Lower leg skin (tissue), 4 donors: ENCODE data around the gene FARSB. TPM values are rescaled to one million over a fixed set of nuclear protein-coding genes. Genes with fewer than 3 reads are reported as not detected.

Source experiments
- DNase-seq, 2 donors: peaks; one replicate each; pipeline ENCODE4 v3.0.0-alpha.2; 2019; ENCODE audit warnings: low spot score in 2 of 2
- H3K4me3 ChIP-seq: fragments of 200-600 bp; sonication (generic); 2 replicates; pipeline ENCODE4 v1.5.1; 2017; ENCODE audit warnings: mild to moderate bottlenecking, low read depth; ENCODE audit not compliant: poor library complexity, severe bottlenecking
- CTCF ChIP-seq, 3 donors: fragments of 450-650 bp; IDR thresholded peaks; one replicate each; pipeline ENCODE4 v1.5.1; 2016; ENCODE audit warnings: antibody characterized with exemption in 3 of 3, mild to moderate bottlenecking in 3 of 3, moderate library complexity in 2 of 3
- POLR2A ChIP-seq, 2 donors: fragments of 450-650 bp; IDR thresholded peaks; one replicate each; pipeline ENCODE4 v1.6.1; 2016 to 2017; ENCODE audit warnings: antibody characterized with exemption in 2 of 2, mild to moderate bottlenecking in 1 of 2, moderate library complexity in 1 of 2
- WGBS, 2 donors: methylation state at CpG; one replicate each; pipeline ENCODE4 v1.1.5; 2018; 5-methylcytosine and 5-hydroxymethylcytosine counted together
- intact Hi-C: fragments of 100-400 bp; cut with DNase I; formaldehyde crosslinking; loops from one replicate; pipeline ENCODE4 v1.15.0; 2023; ENCODE audit warnings: low total_unique reads
- total RNA-seq, 4 donors: library from RNA; depleted of rRNA; stranded (reverse); fragments of >200 nt; gene quantifications; one replicate each; pipeline ENCODE4 v1.1.0, GENCODE V29; 2016

Gene FARSB
- total RNA-seq, 4 donors from 2014 or later = 8.6 to 12.2 (median 11.2) TPM

- TF ChIP-seq CTCF (IDR thresholded peaks at IDR 0.05) = no peak
- no peak for TF ChIP-seq POLR2A (IDR thresholded peaks at IDR 0.05)
- WGBS, 2 donors = 60 to 68% methylated on average over 5 of the region's 5 CpGs
- H3K4me3 ChIP-seq = no peak overlapping the region
- no peak for DNase-seq
- intact Hi-C loops = no loop called here
Observed at GRCh38 chr2:222686086-222686750, 30.3 kb upstream of the FARSB start.

- intact Hi-C loops = no loop called here
- 74 to 80% methylated on average over 3 of the region's 3 CpGs for WGBS, 2 donors
- no peak for TF ChIP-seq POLR2A (IDR thresholded peaks at IDR 0.05)
Observed at GRCh38 chr2:222683805-222684204, 27.9 kb upstream of the FARSB start.

GRCh38 chr2:222677981-222678380 is 22.1 kb upstream of the FARSB start:
- 70 to 78% methylated on average over 3 of the region's 3 CpGs for WGBS, 2 donors
- intact Hi-C loops = no loop called here
- no peak overlapping the region for H3K4me3 ChIP-seq
- TF ChIP-seq POLR2A (IDR thresholded peaks at IDR 0.05) (no peak), CTCF (IDR thresholded peaks at IDR 0.05) (no peak)
- no peak for DNase-seq

More at GRCh38 chr2:222683805-222684204, 27.9 kb upstream of the FARSB start:
- no peak overlapping the region for H3K4me3 ChIP-seq
- DNase-seq = no peak

- intact Hi-C loops = no loop called here
- no peak for DNase-seq
- 93 to 95% methylated on average over 5 of the region's 5 CpGs for WGBS, 2 donors
- H3K4me3 ChIP-seq = no peak overlapping the region
- TF ChIP-seq POLR2A (IDR thresholded peaks at IDR 0.05) (no peak), CTCF (IDR thresholded peaks at IDR 0.05) (no peak)
Observed at GRCh38 chr2:222673883-222674282, 18.0 kb upstream of the FARSB start.

GRCh38 chr2:222673273-222673672 is 17.4 kb upstream of the FARSB start:
- DNase-seq = no peak
- intact Hi-C loops = no loop called here
- no peak overlapping the region for H3K4me3 ChIP-seq
- TF ChIP-seq POLR2A (IDR thresholded peaks at IDR 0.05) = no peak
- TF ChIP-seq CTCF (IDR thresholded peaks at IDR 0.05) = no peak
- WGBS, 2 donors = 66 to 73% methylated on average over 7 of the region's 7 CpGs

GRCh38 chr2:222672068-222672401 is 16.1 kb upstream of the FARSB start:
- TF ChIP-seq POLR2A (IDR thresholded peaks at IDR 0.05) = no peak
- TF ChIP-seq CTCF (IDR thresholded peaks at IDR 0.05) = no peak
- no peak for DNase-seq
- intact Hi-C loops = no loop called here
- 9 to 11% methylated on average over 10 of the region's 10 CpGs for WGBS, 2 donors
- H3K4me3 ChIP-seq = no peak overlapping the region
